K562 (cell line): ENCODE results near the gene GRIK1. TPM values are rescaled to one million over a fixed set of nuclear protein-coding genes. Genes with fewer than 3 reads are reported as not detected.

Experiments
- ATAC-seq: fragments of 200-7000 bp; cut with Tn5 transposase; 3 replicates; pipeline ENCODE4 v1.9.1; 2020; ENCODE audit warnings: moderate library complexity
- BruUV-seq: library from RNA; stranded (reverse); fragments of 400-500 nt; replicated peaks from 2 replicates; lab custom pipeline; 2021; lab: Mats Ljungman, UMichigan
- CTCF ChIA-PET: fragments of 300-600 bp; formaldehyde crosslinking; extraction: SDS; loops from one replicate; lab custom pipeline; 2021; ENCODE audit warnings: low intra/inter-chr PET ratio; lab: Yijun Ruan, JAX
- POLR2A ChIA-PET: fragments of 300-600, 350-650 bp; sonication (Branson Sonifier 250); formaldehyde crosslinking; extraction: SDS; loops from one replicate; lab custom pipeline; 2021; ENCODE audit warnings: antibody characterized with exemption, inconsistent platforms; lab: Yijun Ruan, JAX
- DNase-seq, 4 experiments: peaks; one replicate each; pipeline versions ENCODE4 v3.0.0 to v3.0.0-alpha.2; 2011 to 2018; ENCODE audit warnings: low spot score in 3 of 4, mixed read lengths in 3 of 4; ENCODE audit errors: extremely low read depth in 1 of 4
- FAIRE-seq: peaks from 2 replicates; lab custom pipeline; 2011; peaks lifted over from hg19 to GRCh38; lab: Jason Lieb, UNC
- H2AFZ ChIP-seq: 2 replicates; pipeline ENCODE4 v1.6.0; 2011; ENCODE audit warnings: low read depth, low read length, control low read depth, inconsistent platforms
- H3K27ac ChIP-seq: fragments of 200-600 bp; 3 replicates; pipeline ENCODE4 v1.8.0; 2011; ENCODE audit warnings: low read depth, mild to moderate bottlenecking, control low read depth, inconsistent platforms, low read length, moderate library complexity, mixed read lengths; ENCODE audit errors: extremely low read depth
- H3K27me3 ChIP-seq, 2 experiments: fragments of 300-600 bp in 1 of 2; 2 replicates in 1 of 2; 3 replicates in 1 of 2; pipeline versions ENCODE4 v1.6.0 to v1.8.0; 2011; ENCODE audit warnings: inconsistent platforms in 2 of 2, low read length in 2 of 2, mild to moderate bottlenecking in 1 of 2, mixed read lengths in 1 of 2, moderate library complexity in 1 of 2; ENCODE audit not compliant: control insufficient read depth in 2 of 2, insufficient read depth in 2 of 2
- H3K36me3 ChIP-seq: fragments of 300-600 bp; 3 replicates; pipeline ENCODE4 v1.8.0; 2011; ENCODE audit warnings: mild to moderate bottlenecking, low read length, inconsistent platforms; ENCODE audit not compliant: control insufficient read depth, insufficient read depth
- H3K4me1 ChIP-seq, 2 experiments: fragments of 200-600 bp in 1 of 2; replicated peaks in 1 of 2; 2 replicates in 1 of 2; 3 replicates in 1 of 2; pipeline versions ENCODE4 v1.5.1 to v1.8.0; 2011; ENCODE audit warnings: inconsistent platforms in 2 of 2, low read length in 2 of 2, mild to moderate bottlenecking in 1 of 2, mixed read lengths in 1 of 2, moderate library complexity in 1 of 2; ENCODE audit not compliant: control insufficient read depth in 2 of 2, insufficient read depth in 2 of 2
- H3K4me2 ChIP-seq: 2 replicates; pipeline ENCODE4 v1.6.1; 2011; ENCODE audit warnings: low read length, control low read depth, inconsistent platforms, mixed read lengths; ENCODE audit not compliant: insufficient read depth
- H3K4me3 ChIP-seq: fragments of 200-600 bp; sonication (generic), shearing (Covaris generic); 2 replicates; pipeline ENCODE4 v1.5.1; 2016; ENCODE audit warnings: control low read depth, inconsistent platforms
- H3K79me2 ChIP-seq: fragments of 200-600 bp; 3 replicates; pipeline ENCODE4 v1.8.0; 2011; ENCODE audit warnings: low read length, inconsistent platforms; ENCODE audit not compliant: control insufficient read depth, insufficient read depth
- H3K9ac ChIP-seq, 2 experiments: 2 replicates each; pipeline versions ENCODE4 v1.6.0 to v1.6.1; 2011; ENCODE audit warnings: low read depth in 2 of 2, low read length in 2 of 2, control low read depth in 1 of 2, inconsistent platforms in 1 of 2, mild to moderate bottlenecking in 1 of 2, mixed read lengths in 1 of 2; ENCODE audit not compliant: insufficient read depth in 1 of 2
- H3K9me1 ChIP-seq: one replicate; pipeline ENCODE4 v1.6.0; 2011; ENCODE audit warnings: inconsistent platforms, mild to moderate bottlenecking, low read length, moderate library complexity; ENCODE audit not compliant: control insufficient read depth, insufficient read depth
- H3K9me3 ChIP-seq: replicated peaks from 2 replicates; pipeline ENCODE4 v1.5.1; 2011; ENCODE audit warnings: low read depth, low read length, inconsistent platforms; ENCODE audit not compliant: control insufficient read depth, insufficient read depth
- H4K20me1 ChIP-seq: replicated peaks from 2 replicates; pipeline ENCODE4 v1.6.1; 2011; ENCODE audit warnings: low read length, inconsistent platforms, mixed read lengths; ENCODE audit not compliant: control insufficient read depth, insufficient read depth
- NR2C1 ChIP-seq, 2 experiments: fragments of 450-650 bp; IDR thresholded peaks; 2 replicates each; pipeline ENCODE4 v1.6.1; 2017; ENCODE audit warnings: mild to moderate bottlenecking in 2 of 2, antibody characterized with exemption in 1 of 2, inconsistent platforms in 1 of 2, missing compliant biosample characterization in 1 of 2, missing genetic modification characterization in 1 of 2
- ZNF316 ChIP-seq: fragments of 450-650 bp; IDR thresholded peaks from 2 replicates; pipeline ENCODE4 v1.6.1; 2016
- WGBS: fragments of 100-300 bp; shearing (Covaris generic); methylation state at CpG from one replicate; pipeline ENCODE4 v1.1.6; 2016; ENCODE audit warnings: low coverage, mixed read lengths; ENCODE audit not compliant: insufficient coverage; ENCODE audit errors: missing lambda C conversion rate; 5-methylcytosine and 5-hydroxymethylcytosine counted together
- in situ Hi-C: fragments of 300-500 bp; cut with MboI; formaldehyde crosslinking; loops from 4 replicates; pipeline ENCODE4 v1.15.0; 2018; ENCODE audit warnings: inconsistent platforms, mixed read lengths
- intact Hi-C: fragments of 100-400 bp; cut with micrococcal nuclease; formaldehyde crosslinking; loops from 2 replicates; pipeline ENCODE4 v1.14.2; 2022
- polyA plus RNA-seq, 8 experiments: library from polyadenylated mRNA; depleted of rRNA in 4 of 8; stranded (reverse) in 5 of 8; unstranded in 3 of 8; fragments of >200 nt; fragmentation: Nextera tagmentation in 2 of 8; fragmentation: Illumina TruSeq in 1 of 8; extraction: Ambion mirVana in 2 of 8; extraction: Trizol in 1 of 8; gene quantifications; 2 replicates each; pipeline versions ENCODE4 v1.2.1 to v1.2.3, GENCODE V29; 2011 to 2014; ENCODE audit warnings: inconsistent platforms in 1 of 8, missing spikeins in 1 of 8
- total RNA-seq, 7 experiments: library from RNA; depleted of rRNA in 6 of 7; stranded (reverse); fragments of >200 nt in 6 of 7; fragmentation: Illumina TruSeq in 2 of 7; extraction: Trizol in 2 of 7; gene quantifications; 2 replicates each; pipeline versions ENCODE4 v1.2.1 to v1.2.3, GENCODE V29; 2011 to 2021; ENCODE audit warnings: low replicate concordance in 1 of 7
- TF ChIP-seq, protein P1 (sequence below): fragments of 450-650 bp; formaldehyde crosslinking; IDR thresholded peaks from 2 replicates; pipeline ENCODE4 v1.4.0; 2022; ENCODE audit warnings: missing genetic modification characterization

GRIK1 gene
- total and polyA plus RNA-seq, 9 of the 15 experiments (the other 6 are each of a cell fraction or from before 2014, with no cell fraction given), result 0.17 to 2.8 (median 0.53) TPM

DNA sequence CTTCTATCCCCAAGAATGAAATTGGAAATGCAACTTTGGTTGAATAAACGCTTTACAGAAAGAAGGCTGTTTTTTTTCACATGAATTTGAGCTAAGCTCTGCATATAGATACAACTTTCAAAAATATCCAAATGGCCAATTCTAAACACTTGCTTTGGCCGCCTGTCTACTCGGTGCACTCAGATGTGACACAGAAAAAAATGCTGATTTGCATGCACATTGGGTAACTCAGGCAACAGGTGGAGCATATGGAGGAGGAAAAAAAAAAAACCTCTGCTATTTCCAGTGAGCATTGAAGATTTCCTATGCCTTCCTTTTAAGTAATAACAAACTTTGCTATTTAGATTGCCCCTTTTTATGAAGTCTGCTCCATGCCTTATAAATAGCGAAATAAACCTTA lies 262.5 kb downstream of the GRIK1 start:
- in situ Hi-C loops (no loop called here), intact Hi-C loops (no loop called here)
- no peak overlapping the region for H3K4me3 ChIP-seq
- no peak overlapping the region for H3K4me2 ChIP-seq
- DNase-seq (no peak), FAIRE-seq (no peak), ATAC-seq (no peak)
- H3K4me1 ChIP-seq, result no peaks in the 10 kb centered on the region
- H3K9me1 ChIP-seq, result no peaks in the 10 kb centered on the region
- no peaks in the 10 kb centered on the region for H3K79me2 ChIP-seq
- 0 out of 2 replicates have a peak, but pooled peaks have one; percentile 10 for TF ChIP-seq ZNF316
- TF ChIP-seq NR2C1 (IDR thresholded peaks at IDR 0.05), result no peak
- TF ChIP-seq NR2C1 (tag; IDR thresholded peaks at IDR 0.05), result no peak
- no peaks in the 10 kb centered on the region for H3K27me3 ChIP-seq
- 71% methylated on average over 4 of the region's 4 CpGs for WGBS
- CTCF ChIA-PET, result interaction anchor here (0.7 kb wide), 1 partner anchor 73 kb away, joined by 4 read pairs; no protein-coding TSS in a partner anchor
- H3K9ac ChIP-seq, result no peak overlapping the region
- POLR2A ChIA-PET, result interaction anchor here (0.6 to 2.1 kb wide), 2 partner anchors 11 to 47 kb away, joined by 3 to 6 read pairs; no protein-coding TSS in a partner anchor
- H4K20me1 ChIP-seq, result no peaks in the 10 kb centered on the region
- H3K27ac ChIP-seq, result no peak overlapping the region
- H2AFZ ChIP-seq, result no peak overlapping the region
- BruUV-seq, result no TSS peak
- H3K36me3 ChIP-seq, result no peaks in the 10 kb centered on the region
- H3K9me3 ChIP-seq, result no peaks in the 10 kb centered on the region

DNA sequence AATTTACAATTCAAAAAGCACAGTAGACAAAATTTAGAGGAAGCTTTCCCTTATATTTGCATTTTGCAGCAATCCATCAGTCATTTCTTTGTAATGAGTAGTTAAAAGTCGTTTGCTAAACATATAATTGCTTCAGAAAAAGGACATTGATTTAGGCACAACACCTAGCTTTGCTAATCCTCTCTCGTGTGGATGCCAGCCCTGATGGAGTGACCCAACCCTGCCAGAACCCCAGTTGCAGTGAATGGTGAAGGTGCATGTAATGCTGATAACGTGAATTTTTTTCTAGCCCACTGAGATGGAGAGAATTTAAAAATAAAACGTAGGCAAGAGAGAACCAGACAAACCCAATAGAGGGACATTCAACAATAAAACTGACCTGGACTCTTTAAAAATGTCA lies 263.4 kb downstream of the GRIK1 start:
- no peaks in the 10 kb centered on the region for H3K36me3 ChIP-seq
- intact Hi-C loops, result no loop called here
- DNase-seq, result no peak
- H3K9me3 ChIP-seq, result no peaks in the 10 kb centered on the region
- no peak overlapping the region for H3K27ac ChIP-seq
- H3K4me3 ChIP-seq, result no peak overlapping the region
- H3K27me3 ChIP-seq, result no peaks in the 10 kb centered on the region
- H2AFZ ChIP-seq, result 0 out of 2 replicates have a peak overlapping the region, but pooled peaks have one; percentile 22
- H4K20me1 ChIP-seq, result no peaks in the 10 kb centered on the region
- H3K4me2 ChIP-seq, result no peak overlapping the region
- no peak for FAIRE-seq
- no peaks in the 10 kb centered on the region for H3K9me1 ChIP-seq
- H3K4me1 ChIP-seq, result no peaks in the 10 kb centered on the region
- no TSS peak for BruUV-seq
- WGBS, result 28% methylated on average over 4 of the region's 4 CpGs
- in situ Hi-C loops, result no loop called here
- CTCF ChIA-PET, result no interaction called here
- no peak for ATAC-seq
- H3K9ac ChIP-seq, result no peak overlapping the region
- POLR2A ChIA-PET, result no interaction called here
- H3K79me2 ChIP-seq, result no peaks in the 10 kb centered on the region
- TF ChIP-seq, protein P1, sequence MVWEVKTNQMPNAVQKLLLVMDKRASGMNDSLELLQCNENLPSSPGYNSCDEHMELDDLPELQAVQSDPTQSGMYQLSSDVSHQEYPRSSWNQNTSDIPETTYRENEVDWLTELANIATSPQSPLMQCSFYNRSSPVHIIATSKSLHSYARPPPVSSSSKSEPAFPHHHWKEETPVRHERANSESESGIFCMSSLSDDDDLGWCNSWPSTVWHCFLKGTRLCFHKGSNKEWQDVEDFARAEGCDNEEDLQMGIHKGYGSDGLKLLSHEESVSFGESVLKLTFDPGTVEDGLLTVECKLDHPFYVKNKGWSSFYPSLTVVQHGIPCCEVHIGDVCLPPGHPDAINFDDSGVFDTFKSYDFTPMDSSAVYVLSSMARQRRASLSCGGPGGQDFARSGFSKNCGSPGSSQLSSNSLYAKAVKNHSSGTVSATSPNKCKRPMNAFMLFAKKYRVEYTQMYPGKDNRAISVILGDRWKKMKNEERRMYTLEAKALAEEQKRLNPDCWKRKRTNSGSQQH (CRISPR knock-in tag), result no peak
